OCI-LY7 (cell line): Measurements from ENCODE around the gene DENND10. TPM values are rescaled to one million over a fixed set of nuclear protein-coding genes. Genes with fewer than 3 reads are reported as not detected.

Source experiments
- BruUV-seq: library from RNA; stranded (reverse); fragments of 400-500 nt; replicated peaks from 2 replicates; lab custom pipeline; 2021; lab: Mats Ljungman, UMichigan
- CTCF ChIA-PET: fragments of 300-600 bp; sonication (Branson Sonifier 250); formaldehyde crosslinking; loops from one replicate; lab custom pipeline; 2022; ENCODE audit warnings: antibody characterized with exemption; ENCODE audit not compliant: unreplicated experiment; lab: Charles Lee
- POLR2A ChIA-PET: fragments of 300-600 bp; sonication (Branson Sonifier 250); formaldehyde crosslinking; loops from one replicate; lab custom pipeline; 2022; ENCODE audit warnings: antibody characterized with exemption; lab: Charles Lee
- DNase-seq: peaks from one replicate; pipeline ENCODE4 v3.0.0-alpha.2; 2015; ENCODE audit warnings: low spot score
- H2AFZ ChIP-seq: fragments of 200-600 bp; sonication (generic), shearing (Covaris generic); 2 replicates; pipeline ENCODE4 v1.6.1; 2014; ENCODE audit warnings: mild to moderate bottlenecking, antibody characterized with exemption, low read length, moderate library complexity
- H3K27ac ChIP-seq: fragments of 200-600 bp; sonication (generic); 2 replicates; pipeline ENCODE4 v1.5.1; 2014; ENCODE audit warnings: mixed run types, low read depth, mild to moderate bottlenecking, moderate library complexity, low read length, inconsistent platforms; ENCODE audit not compliant: poor library complexity, severe bottlenecking
- H3K36me3 ChIP-seq: fragments of 200-600 bp; sonication (generic); 2 replicates; pipeline ENCODE4 v1.6.1; 2014; ENCODE audit warnings: mild to moderate bottlenecking, antibody characterized with exemption, low read length, moderate library complexity, mixed read lengths; ENCODE audit not compliant: insufficient read depth
- H3K4me1 ChIP-seq: fragments of 200-600 bp; sonication (generic); 2 replicates; pipeline ENCODE4 v1.5.1; 2014; ENCODE audit warnings: mild to moderate bottlenecking, low read length; ENCODE audit not compliant: insufficient read depth, poor library complexity, severe bottlenecking
- H3K4me2 ChIP-seq: fragments of 200-600 bp; sonication (generic); 2 replicates; pipeline ENCODE4 v1.6.1; 2014; ENCODE audit warnings: mild to moderate bottlenecking, low read length
- H3K4me3 ChIP-seq: fragments of 200-600 bp; sonication (generic); 2 replicates; pipeline ENCODE4 v1.5.1; 2014; ENCODE audit warnings: mild to moderate bottlenecking, low read depth, low read length; ENCODE audit not compliant: poor library complexity, severe bottlenecking
- H3K79me2 ChIP-seq: fragments of 200-600 bp; sonication (generic); 2 replicates; pipeline ENCODE4 v1.6.1; 2016; ENCODE audit warnings: low read depth, mild to moderate bottlenecking, low read length, moderate library complexity, mixed read lengths; ENCODE audit not compliant: insufficient read depth
- H3K9me2 ChIP-seq: fragments of 200-600 bp; sonication (generic); 2 replicates; pipeline ENCODE4 v1.6.1; 2016; ENCODE audit warnings: mild to moderate bottlenecking, low read length, mixed read lengths; ENCODE audit not compliant: insufficient read depth
- H3K9me3 ChIP-seq: fragments of 200-600 bp; sonication (generic); 2 replicates; pipeline ENCODE4 v1.6.1; 2014; ENCODE audit warnings: mild to moderate bottlenecking, mixed run types, low read length, mixed read lengths
- H4K20me1 ChIP-seq: fragments of 200-600 bp; sonication (generic); 2 replicates; pipeline ENCODE4 v1.6.1; 2014; ENCODE audit warnings: mild to moderate bottlenecking, antibody characterized with exemption, low read length, moderate library complexity, mixed read lengths; ENCODE audit not compliant: insufficient read depth
- CTCF ChIP-seq: fragments of 200-600 bp; sonication (generic); conservative IDR thresholded peaks from 2 replicates; pipeline ENCODE4 v1.5.1; 2014; ENCODE audit warnings: mild to moderate bottlenecking, antibody characterized with exemption, low read length, moderate library complexity, mixed read lengths
- EZH2phosphoT487 ChIP-seq: fragments of 200-600 bp; sonication (generic); IDR thresholded peaks from 2 replicates; pipeline ENCODE4 v1.6.1; 2018; ENCODE audit warnings: low read depth, borderline replicate concordance, mild to moderate bottlenecking, mixed run types, antibody characterized with exemption, low read length, moderate library complexity, mixed read lengths
- intact Hi-C: fragments of 100-400 bp; cut with micrococcal nuclease; formaldehyde crosslinking; loops from one replicate; pipeline ENCODE4 v1.10.0; 2022; ENCODE audit not compliant: unreplicated experiment
- total RNA-seq, 2 experiments: library from RNA; depleted of rRNA in 1 of 2; stranded (reverse); fragments of >200 nt in 1 of 2; shearing (Covaris generic) in 1 of 2; gene quantifications; 2 replicates each; pipeline ENCODE4 v1.2.3, GENCODE V29; 2014 to 2022

Gene DENND10
- total RNA-seq, 2 experiments from 2014 or later: 17.8 to 27.1 TPM

DNA sequence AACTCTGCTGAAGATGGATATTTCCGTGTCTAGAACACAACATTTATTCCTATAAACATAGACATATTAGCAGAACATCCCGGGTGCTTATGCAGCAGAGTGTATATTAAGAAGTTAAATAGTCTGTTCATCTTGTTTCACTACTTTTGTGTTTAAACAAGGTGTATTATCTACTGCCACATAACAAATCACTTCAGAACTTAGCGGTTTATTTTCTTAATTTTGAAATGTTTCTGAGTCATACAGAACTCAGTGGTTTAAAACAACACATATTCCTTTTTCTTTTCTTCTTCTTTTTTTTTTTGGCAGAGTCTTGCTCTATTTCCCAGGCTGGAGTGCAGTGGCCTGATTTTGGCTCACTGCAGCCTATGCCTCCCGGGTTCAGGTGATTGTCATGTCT lies 25.8 kb downstream of the DENND10 start:
- Histone ChIP-seq H3K9me3 (no peaks in the 10 kb centered on the region), H3K4me2 (no peak overlapping the region), H3K4me1 (peaks cover 22% of the 10 kb centered on the region), H3K27ac (no peak overlapping the region), H2AFZ (no peak overlapping the region), H3K79me2 (no peaks in the 10 kb centered on the region), H3K4me3 (no peak overlapping the region), H4K20me1 (no peaks in the 10 kb centered on the region), H3K36me3 (peaks cover 64% of the 10 kb centered on the region), H3K9me2 (no peaks in the 10 kb centered on the region)
- no peak for DNase-seq
- intact Hi-C loops: no loop called here
- no TSS peak for BruUV-seq
- CTCF ChIA-PET: no interaction called here
- POLR2A ChIA-PET: interaction anchor here (1.0 to 1.1 kb wide), 2 partner anchors 11 to 235 kb away, joined by 3 read pairs; no protein-coding TSS in a partner anchor
- TF ChIP-seq EZH2phosphoT487: no peak
- TF ChIP-seq CTCF: no peak

- H3K9me2 ChIP-seq: no peaks in the 10 kb centered on the region
- no peaks in the 10 kb centered on the region for H3K79me2 ChIP-seq
- CTCF ChIA-PET: interaction anchor here (1.1 kb wide), 1 partner anchor 13 kb away, joined by 3 read pairs; no protein-coding TSS in a partner anchor
- peak overlapping the region; percentile 83 for H3K4me2 ChIP-seq
- H3K4me3 ChIP-seq: peak overlapping the region; percentile 61
- BruUV-seq: no TSS peak
- TF ChIP-seq CTCF (no peak), EZH2phosphoT487 (no peak)
- POLR2A ChIA-PET: interaction anchor here (0.8 to 1.3 kb wide), 8 partner anchors 12 to 99 kb away, joined by 3 to 5 read pairs (median 3); no protein-coding TSS in a partner anchor
- peak; percentile 59 for DNase-seq
- H3K4me1 ChIP-seq: peaks cover 25% of the 10 kb centered on the region
- peak overlapping the region; percentile 63 for H3K27ac ChIP-seq
- no peaks in the 10 kb centered on the region for H4K20me1 ChIP-seq
- H3K36me3 ChIP-seq: peaks cover 59% of the 10 kb centered on the region
- no peaks in the 10 kb centered on the region for H3K9me3 ChIP-seq
- intact Hi-C loops: no loop called here
- peak overlapping the region; percentile 77 for H2AFZ ChIP-seq
These were observed 27.8 kb downstream of the DENND10 start for GRCh38 chr10:119131512-119132240.
